Smooth muscle cell of the brain vasculature (primary cell): Measurements from ENCODE around the gene IL17REL.

Source experiments
- DNase-seq: peaks from one replicate; pipeline ENCODE4 v3.0.0-alpha.2; 2012; ENCODE audit warnings: low read depth, low spot score

IL17REL gene

GRCh38 chr22:50046019-50046415 is 33.5 kb upstream of the IL17REL start:
- DNase-seq: no peak

GRCh38 chr22:50045211-50046018 is 32.9 kb upstream of the IL17REL start:
- DNase-seq: no peak

DNA sequence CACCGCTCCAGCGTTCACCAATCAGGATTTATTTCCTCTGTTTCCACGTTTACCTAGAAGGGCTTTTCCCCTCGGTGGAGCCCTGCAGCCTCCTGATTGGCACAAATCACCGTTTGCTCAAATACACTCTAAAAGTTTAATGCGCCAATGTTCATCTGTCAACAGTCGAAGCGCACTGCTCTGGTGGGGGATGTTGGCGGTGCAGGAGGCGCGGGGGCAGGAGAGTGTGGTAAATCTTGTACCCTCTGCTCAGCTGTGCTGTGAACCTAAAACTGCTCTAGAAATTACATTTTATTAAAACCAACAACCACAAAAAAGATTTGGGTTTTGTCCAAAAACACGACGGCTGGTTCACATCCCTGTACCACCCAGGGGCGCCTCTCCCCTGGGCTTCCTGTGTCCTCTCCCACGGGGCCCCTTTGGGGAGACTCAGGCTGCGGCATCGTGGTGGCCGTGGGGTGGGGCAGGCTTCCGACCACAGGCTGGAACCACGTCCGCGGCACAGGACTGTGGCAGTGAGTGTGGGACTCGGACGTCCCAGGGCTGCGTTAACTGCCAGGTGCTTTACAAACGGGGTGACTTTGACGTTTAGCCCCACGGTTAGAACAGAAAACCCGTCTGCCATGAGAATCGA is 32.0 kb upstream of the IL17REL start:
- no peak for DNase-seq

GRCh38 chr22:50041361-50042065 is 28.9 kb upstream of the IL17REL start:
- DNase-seq: no peak

GRCh38 chr22:50040717-50041116 is 28.2 kb upstream of the IL17REL start:
- no peak for DNase-seq

GRCh38 chr22:50039669-50040443 is 27.3 kb upstream of the IL17REL start:
- no peak for DNase-seq

DNA sequence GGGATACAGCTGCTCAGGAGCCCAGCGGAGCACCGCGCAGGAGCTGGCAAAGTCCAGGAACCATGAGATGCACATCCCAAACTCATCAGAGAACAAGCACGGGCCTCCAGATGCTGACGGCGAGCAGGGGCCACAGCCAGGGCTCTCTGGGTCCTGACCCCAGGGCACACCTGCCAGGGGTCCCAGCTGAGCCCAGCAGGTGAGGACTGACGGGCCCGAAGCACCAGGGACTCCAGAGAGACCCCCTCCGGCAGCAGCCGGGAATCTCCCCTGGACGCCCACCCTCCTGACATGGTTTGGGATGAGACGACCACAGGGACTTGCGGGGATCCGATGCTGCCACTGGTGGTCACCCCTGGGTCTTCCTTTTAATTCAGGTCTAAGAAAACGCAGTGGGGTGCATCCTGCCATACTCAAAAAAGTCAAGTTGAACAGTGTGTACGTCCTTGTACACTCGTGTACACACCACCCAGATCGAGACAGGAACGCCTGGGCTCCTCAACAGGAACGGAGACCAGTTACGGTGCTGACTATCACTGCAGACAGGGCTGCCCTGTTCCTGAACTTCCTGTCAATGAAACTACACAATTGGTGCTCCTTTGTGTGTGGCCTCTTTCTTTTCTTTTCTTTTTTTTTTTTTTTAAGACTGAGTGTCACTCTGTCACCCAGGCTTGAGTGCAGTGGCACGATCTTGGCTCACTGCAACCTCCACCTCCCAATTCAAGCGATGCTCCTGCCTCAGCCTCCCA is 23.6 kb upstream of the IL17REL start:
- no peak for DNase-seq

DNA sequence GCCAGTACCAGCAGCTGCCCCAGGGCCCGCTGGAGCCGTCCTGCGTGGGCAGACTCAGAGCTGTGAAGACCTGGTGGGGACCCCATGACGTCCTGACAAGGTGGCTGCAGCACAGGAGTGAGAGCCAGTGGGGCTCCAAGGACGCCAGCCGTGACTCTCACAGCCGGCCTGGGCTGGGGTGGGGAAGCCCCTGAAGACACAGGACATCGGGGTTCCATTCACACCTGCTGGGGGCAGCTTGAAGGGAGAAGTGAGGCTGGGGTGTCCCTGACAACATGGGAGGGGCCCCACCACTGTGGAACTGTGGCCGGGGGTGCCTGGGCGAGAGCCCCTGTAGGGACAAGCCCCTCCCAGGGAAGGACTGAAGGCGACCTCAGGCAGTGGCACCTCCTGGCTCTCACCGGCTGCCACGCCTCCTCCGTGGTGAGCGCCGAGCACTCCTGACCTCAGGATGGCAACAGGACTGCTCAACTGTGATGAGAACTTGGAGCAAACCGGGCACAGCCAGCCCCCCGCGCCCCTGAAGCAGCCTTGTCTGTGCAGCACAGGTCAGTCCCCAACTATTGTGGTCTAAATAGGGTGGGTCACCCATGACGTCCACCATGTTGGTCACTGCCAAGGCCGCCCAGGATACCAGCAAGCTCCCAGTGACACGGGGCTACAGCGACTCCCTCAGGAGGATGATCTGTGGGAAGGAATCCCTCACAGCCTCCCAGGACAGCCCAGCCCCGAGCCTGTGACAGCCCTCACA is 22.7 kb upstream of the IL17REL start:
- no peak for DNase-seq

DNA sequence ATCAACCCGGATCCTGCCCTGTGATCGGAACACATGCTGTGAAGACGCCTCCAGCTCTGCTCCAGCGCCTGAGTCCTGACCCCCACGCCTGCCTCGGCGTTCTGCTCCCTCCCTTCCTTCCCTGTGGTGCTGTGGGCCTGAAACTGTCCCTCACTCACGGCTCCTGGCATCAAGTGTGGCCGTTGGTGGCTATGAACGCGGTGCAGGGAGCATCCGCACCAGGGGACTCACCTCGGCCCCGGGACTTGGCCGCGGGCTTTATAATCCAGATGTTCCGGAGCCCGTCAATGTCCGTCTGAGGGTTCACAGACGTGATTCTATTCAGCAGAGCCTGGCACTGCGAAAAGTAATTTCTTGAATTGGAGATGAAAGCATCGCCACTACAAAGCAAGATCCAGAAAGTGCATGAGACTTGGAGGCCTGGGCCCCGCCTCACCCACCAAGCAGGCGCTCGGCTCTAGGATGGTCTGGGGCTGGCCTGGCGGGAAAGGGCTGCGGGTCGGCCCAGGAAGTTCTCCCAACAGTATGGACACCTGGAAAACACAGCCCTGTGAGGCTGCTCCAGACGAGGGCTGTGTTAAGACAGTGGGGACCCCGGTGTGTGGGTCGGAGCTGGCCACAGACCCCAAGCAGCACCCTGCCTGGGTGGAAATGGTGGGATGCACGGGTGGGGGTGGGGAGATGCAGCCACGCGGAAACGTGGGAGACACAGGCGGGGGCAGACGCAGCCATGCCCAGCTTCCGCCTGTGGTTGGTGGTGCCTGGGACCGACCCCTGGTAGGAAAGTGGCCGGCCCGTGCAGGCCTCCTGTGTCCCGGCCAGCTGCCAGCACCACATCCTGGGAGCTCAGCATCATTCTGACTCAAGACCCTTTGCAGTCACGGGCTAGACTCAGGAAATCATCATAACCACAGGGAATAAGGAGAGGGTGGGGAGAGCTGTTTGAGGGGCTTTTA is 21.8 kb upstream of the IL17REL start:
- no peak for DNase-seq

- DNase-seq: no peak
Observed at GRCh38 chr22:50032941-50033601, 20.5 kb upstream of the IL17REL start.

GRCh38 chr22:50032109-50032871 is 19.7 kb upstream of the IL17REL start:
- no peak for DNase-seq

GRCh38 chr22:50031189-50032091 is 18.9 kb upstream of the IL17REL start:
- DNase-seq: no peak

- peak; percentile 10 for DNase-seq
Observed at GRCh38 chr22:50030297-50031188, 18.0 kb upstream of the IL17REL start.

DNA sequence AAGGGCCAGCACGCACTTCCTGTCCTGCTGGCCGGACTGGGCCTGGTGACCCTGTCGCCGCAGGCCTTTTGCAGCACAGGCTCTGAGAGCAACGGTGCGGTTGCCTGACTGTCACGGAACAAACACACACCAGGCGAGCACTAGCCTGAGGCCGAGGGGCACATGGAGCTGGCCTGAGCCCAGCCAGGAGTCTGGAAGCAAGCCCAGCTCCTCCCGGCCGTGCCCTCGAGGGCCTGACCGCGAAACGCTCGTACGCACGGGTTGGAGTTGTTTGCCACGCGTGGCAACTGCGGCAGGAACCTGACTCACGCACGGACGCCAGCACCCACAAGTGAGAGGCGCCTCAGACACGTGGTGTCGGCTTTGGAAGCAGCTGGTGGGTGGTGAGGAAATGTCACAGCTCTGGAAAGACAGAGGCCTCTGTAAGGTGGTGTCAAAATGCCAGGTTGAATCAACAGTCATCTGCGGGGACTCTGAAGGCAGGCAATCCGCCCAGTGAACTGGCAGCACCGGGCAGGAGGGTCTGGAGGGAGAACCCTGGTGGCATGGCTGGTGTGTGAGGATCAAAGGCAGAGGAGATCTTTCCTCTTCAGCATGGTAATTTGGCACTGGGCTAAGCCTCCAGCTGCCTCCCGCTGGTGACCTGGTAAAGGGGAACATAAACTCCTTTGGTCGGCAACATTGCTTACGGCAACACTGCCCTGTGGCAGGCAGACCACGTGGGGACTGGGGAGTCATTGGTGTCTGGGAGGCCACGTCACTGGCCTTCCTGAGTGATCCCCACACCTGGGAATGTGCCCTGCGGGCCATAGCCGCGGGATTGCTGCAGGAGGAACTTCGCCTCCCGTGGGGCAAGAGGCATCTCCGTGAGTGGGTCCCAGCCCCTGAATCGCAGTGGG is 15.3 kb upstream of the IL17REL start:
- DNase-seq: no peak

- DNase-seq: no peak
Observed at GRCh38 chr22:50025993-50026392, 13.4 kb upstream of the IL17REL start.
